ENCODE results near the gene HECTD2. TPM values are rescaled to one million over a fixed set of nuclear protein-coding genes. Genes with fewer than 3 reads are reported as not detected.
"Not testable (repeated sequence)": the region's sequence is repeated elsewhere in the genome, so short reads cannot be mapped to it uniquely, and the experiment has no call there.

HECTD2 gene
- 1.7 and 2.9 TPM in 2 replicates for total RNA-seq

GRCh38 chr10:91409869-91410637 is at the start of gene HECTD2:
Gene HECTD2 (plus strand): TSS chr10:91410344. CDS start chr10:91410439, 95 bp downstream.
- intact Hi-C loops (cut with micrococcal nuclease), result loop anchor here (1.0 to 10.0 kb wide), 12 partner anchors 21 to 1438 kb away; partner anchors contain the start of genes BTAF1, CPEB3, EXOC6 and FGFBP3

- intact Hi-C loops (cut with micrococcal nuclease), result no loop called here
These were observed 49.7 kb upstream of the HECTD2 start for GRCh38 chr10:91360461-91360860.

- intact Hi-C loops (cut with micrococcal nuclease), result not testable (repeated sequence)
These were observed 44.6 kb upstream of the HECTD2 start for GRCh38 chr10:91365519-91365918.

- intact Hi-C loops (cut with micrococcal nuclease), result no loop called here
These were observed 43.4 kb upstream of the HECTD2 start for GRCh38 chr10:91366704-91367103.

GRCh38 chr10:91367127-91367531 is 43.0 kb upstream of the HECTD2 start:
- intact Hi-C loops (cut with micrococcal nuclease), result no loop called here

- intact Hi-C loops (cut with micrococcal nuclease), result no loop called here
These were observed 42.6 kb upstream of the HECTD2 start for GRCh38 chr10:91367558-91367957.

- intact Hi-C loops (cut with micrococcal nuclease), result loop anchor here (1.0 to 5.0 kb wide), 2 partner anchors 72 to 363 kb away; no protein-coding TSS in a partner anchor
These were observed 40.1 kb upstream of the HECTD2 start for GRCh38 chr10:91369978-91370589.

- intact Hi-C loops (cut with micrococcal nuclease), result loop anchor here (5.0 kb wide), 1 partner anchor 367 kb away; no protein-coding TSS in a partner anchor
These were observed 36.1 kb upstream of the HECTD2 start for GRCh38 chr10:91374052-91374451.

- intact Hi-C loops (cut with micrococcal nuclease), result no loop called here
These were observed 32.1 kb upstream of the HECTD2 start for GRCh38 chr10:91378061-91378460.

- intact Hi-C loops (cut with micrococcal nuclease), result no loop called here
These were observed 29.3 kb upstream of the HECTD2 start for GRCh38 chr10:91380873-91381256.

GRCh38 chr10:91381257-91381891 is 28.8 kb upstream of the HECTD2 start:
- intact Hi-C loops (cut with micrococcal nuclease), result no loop called here

- intact Hi-C loops (cut with micrococcal nuclease), result no loop called here
These were observed 24.6 kb upstream of the HECTD2 start for GRCh38 chr10:91385306-91386085.

- intact Hi-C loops (cut with micrococcal nuclease), result loop anchor here (1.0 kb wide), 7 partner anchors 20 to 523 kb away; partner anchors contain the start of gene HECTD2
These were observed 20.3 kb upstream of the HECTD2 start for GRCh38 chr10:91389636-91390512.

GRCh38 chr10:91390513-91390825 is 19.7 kb upstream of the HECTD2 start:
- intact Hi-C loops (cut with micrococcal nuclease), result loop anchor here (1.0 kb wide), 1 partner anchor 162 kb away; no protein-coding TSS in a partner anchor

- intact Hi-C loops (cut with micrococcal nuclease), result no loop called here
These were observed 18.2 kb upstream of the HECTD2 start for GRCh38 chr10:91391920-91392319.

GRCh38 chr10:91406322-91406721 is 3.8 kb upstream of the HECTD2 start:
- intact Hi-C loops (cut with micrococcal nuclease), result loop anchor here (5.0 kb wide), 1 partner anchor 184 kb away; the partner anchor contains the start of gene PCGF5

GRCh38 chr10:91409069-91409868 is 875 bp upstream of the HECTD2 start:
- intact Hi-C loops (cut with micrococcal nuclease), result loop anchor here (1.0 to 5.0 kb wide), 2 partner anchors 187 to 1439 kb away; partner anchors contain the start of genes EXOC6 and PCGF5

GRCh38 chr10:91410638-91411371 is 661 bp downstream of the HECTD2 start:
- intact Hi-C loops (cut with micrococcal nuclease), result loop anchor here (1.0 to 10.0 kb wide), 10 partner anchors 22 to 1161 kb away; partner anchors contain the start of genes BTAF1, CPEB3, FGFBP3 and IDE

All from T-helper 1 cell treated with Interleukin-12 subunit alpha and Interleukin-12 subunit beta and Interleukin-4 antibody, amounts not matched to agents 30 ng/mL and 1 ng/mL, for 36 hours (primary cell).